ENCODE measurements around the gene DHX35.

GRCh38 chr20:38961530-38962043 is 557 bp upstream of the DHX35 start:
- TF ChIP-seq SP1 (IDR thresholded peaks at IDR 0.05; ENCODE audit: low read depth, low read length) (no peak), EP300 (IDR thresholded peaks at IDR 0.05; ENCODE audit: borderline replicate concordance in 1 of 2, control insufficient read depth in 1 of 2, low read depth in 2 of 2, low read length in 2 of 2) (no peak), BCLAF1 (IDR thresholded peaks at IDR 0.05) (no peak), CTCF (IDR thresholded peaks at IDR 0.05 in 2 of 3, conservative IDR thresholded peaks at IDR 0.05 in 1 of 3; ENCODE audit: control insufficient read depth in 2 of 3, extremely low read depth in 1 of 3, insufficient read depth in 1 of 3, low read depth in 3 of 3, low read length in 3 of 3) (no peak), SUZ12 (IDR thresholded peaks at IDR 0.05; ENCODE audit: unreplicated experiment) (no peak), POLR2A (IDR thresholded peaks at IDR 0.05; ENCODE audit: low read depth, low read length) (no peak), EZH2 (IDR thresholded peaks at IDR 0.05; ENCODE audit: borderline replicate concordance, control insufficient read depth, low read depth, low read length) (no peak), LARP7 (IDR thresholded peaks at IDR 0.05) (no peak; the same call in 1 of the 2 replicates), POLR2AphosphoS5 (IDR thresholded peaks at IDR 0.05; ENCODE audit: low read length) (no peak), ZZZ3 (IDR thresholded peaks at IDR 0.05; ENCODE audit: control insufficient read depth, insufficient read length, low read depth) (no peak), ATF2 (IDR thresholded peaks at IDR 0.05; ENCODE audit: low read length) (no peak), HCFC1 (IDR thresholded peaks at IDR 0.05; ENCODE audit: low read length) (no peak), KDM1A (IDR thresholded peaks at IDR 0.05; ENCODE audit: borderline replicate concordance) (no peak)
